ENCODE data around the gene NAA35.

NAA35 gene

GRCh38 chr9:85949586-85950335, 8.8 kb downstream of the NAA35 start:
- no peak for TF ChIP-seq CTCF (IDR thresholded peaks at IDR 0.05)

- no peak for TF ChIP-seq CTCF (IDR thresholded peaks at IDR 0.05)
Measured at GRCh38 chr9:85959955-85960354, 19.0 kb downstream of the NAA35 start.

- TF ChIP-seq CTCF (IDR thresholded peaks at IDR 0.05), result no peak
Measured at GRCh38 chr9:85960688-85961093, 19.7 kb downstream of the NAA35 start.

GRCh38 chr9:85964526-85964925, 23.6 kb downstream of the NAA35 start:
- TF ChIP-seq CTCF (IDR thresholded peaks at IDR 0.05), result no peak

GRCh38 chr9:85964949-85965348, 24.0 kb downstream of the NAA35 start:
- no peak for TF ChIP-seq CTCF (IDR thresholded peaks at IDR 0.05)

GRCh38 chr9:85969727-85970126, 28.8 kb downstream of the NAA35 start:
- TF ChIP-seq CTCF (IDR thresholded peaks at IDR 0.05), result no peak

GRCh38 chr9:85971731-85972130, 30.8 kb downstream of the NAA35 start:
- no peak for TF ChIP-seq CTCF (IDR thresholded peaks at IDR 0.05)

GRCh38 chr9:85973238-85973637, 32.3 kb downstream of the NAA35 start:
- no peak for TF ChIP-seq CTCF (IDR thresholded peaks at IDR 0.05)
